MV-4-11 (cell line): Measurements from ENCODE around the gene CCDC106.

Source experiments
- DNase-seq: peaks from one replicate; lab custom pipeline; 2025; lab: John Stamatoyannopoulos, UW

CCDC106 gene

GRCh38 chr19:55683449-55684261 lies 35.6 kb downstream of the CCDC106 start:
- no peak for DNase-seq

- DNase-seq, result no peak
Observed at GRCh38 chr19:55684946-55685681, 37.1 kb downstream of the CCDC106 start.

- DNase-seq, result no peak
Observed at GRCh38 chr19:55685776-55686175, 37.8 kb downstream of the CCDC106 start.

GRCh38 chr19:55686311-55687050 lies 38.5 kb downstream of the CCDC106 start:
- DNase-seq, result no peak

GRCh38 chr19:55687281-55688201 lies 39.5 kb downstream of the CCDC106 start:
- no peak for DNase-seq

GRCh38 chr19:55688422-55689218 lies 40.6 kb downstream of the CCDC106 start:
- no peak for DNase-seq

- DNase-seq, result no peak
Observed at GRCh38 chr19:55689411-55690108, 41.5 kb downstream of the CCDC106 start.

- DNase-seq, result no peak
Observed at GRCh38 chr19:55690109-55690768, 42.2 kb downstream of the CCDC106 start.

GRCh38 chr19:55690769-55691545 lies 42.9 kb downstream of the CCDC106 start:
- DNase-seq, result no peak

- no peak for DNase-seq
Observed at GRCh38 chr19:55691561-55692481, 43.8 kb downstream of the CCDC106 start.

GRCh38 chr19:55692681-55693081 lies 44.7 kb downstream of the CCDC106 start:
- DNase-seq, result no peak

- no peak for DNase-seq
Observed at GRCh38 chr19:55693336-55693974, 45.4 kb downstream of the CCDC106 start.

- no peak for DNase-seq
Observed at GRCh38 chr19:55694241-55694655, 46.2 kb downstream of the CCDC106 start.

- DNase-seq, result no peak
Observed at GRCh38 chr19:55694656-55695491, 46.9 kb downstream of the CCDC106 start.

- DNase-seq, result no peak
Observed at GRCh38 chr19:55695511-55696290, 47.7 kb downstream of the CCDC106 start.
